Parathyroid adenoma (tissue), 2 donors: ENCODE data around the gene ATF4.

Experiments
- H2AFZ ChIP-seq: fragments of 300-600 bp; sonication (generic); one replicate; pipeline ENCODE4 v1.7.0; 2017; ENCODE audit warnings: antibody characterized with exemption, mild to moderate bottlenecking
- H3K27ac ChIP-seq: fragments of 300-600 bp; sonication (generic); one replicate; pipeline ENCODE4 v1.7.0; 2017
- H3K27me3 ChIP-seq: fragments of 300-600 bp; sonication (generic); one replicate; pipeline ENCODE4 v1.7.0; 2017; ENCODE audit warnings: low read length; ENCODE audit not compliant: control insufficient read depth, insufficient read depth
- H3K36me3 ChIP-seq: fragments of 300-600 bp; sonication (generic); one replicate; pipeline ENCODE4 v1.7.0; 2017; ENCODE audit warnings: low read length; ENCODE audit not compliant: control insufficient read depth, insufficient read depth
- H3K4me1 ChIP-seq: fragments of 300-600 bp; sonication (generic); one replicate; pipeline ENCODE4 v1.7.0; 2017; ENCODE audit warnings: control low read depth
- H3K4me2 ChIP-seq: fragments of 300-600 bp; sonication (generic); one replicate; pipeline ENCODE4 v1.7.0; 2017; ENCODE audit warnings: low read length
- H3K4me3 ChIP-seq: fragments of 300-600 bp; sonication (generic); one replicate; pipeline ENCODE4 v1.7.0; 2017; ENCODE audit warnings: low read depth, low read length
- H3K79me2 ChIP-seq: fragments of 300-600 bp; sonication (generic); one replicate; pipeline ENCODE4 v1.7.0; 2017; ENCODE audit warnings: control low read depth
- H3K9ac ChIP-seq: fragments of 300-600 bp; sonication (generic); one replicate; pipeline ENCODE4 v1.7.0; 2017; ENCODE audit warnings: mild to moderate bottlenecking
- H3K9me3 ChIP-seq: fragments of 300-600 bp; sonication (generic); one replicate; pipeline ENCODE4 v1.7.0; 2017; ENCODE audit warnings: low read length; ENCODE audit not compliant: control insufficient read depth
- TF ChIP-seq, protein P1 (sequence below): fragments of 300-600 bp; sonication (generic); IDR thresholded peaks from one replicate; pipeline ENCODE4 v1.7.0; 2017; ENCODE audit warnings: antibody characterized with exemption, mild to moderate bottlenecking
- donor health status: primary hyperparathyroidism.

ATF4 gene

DNA sequence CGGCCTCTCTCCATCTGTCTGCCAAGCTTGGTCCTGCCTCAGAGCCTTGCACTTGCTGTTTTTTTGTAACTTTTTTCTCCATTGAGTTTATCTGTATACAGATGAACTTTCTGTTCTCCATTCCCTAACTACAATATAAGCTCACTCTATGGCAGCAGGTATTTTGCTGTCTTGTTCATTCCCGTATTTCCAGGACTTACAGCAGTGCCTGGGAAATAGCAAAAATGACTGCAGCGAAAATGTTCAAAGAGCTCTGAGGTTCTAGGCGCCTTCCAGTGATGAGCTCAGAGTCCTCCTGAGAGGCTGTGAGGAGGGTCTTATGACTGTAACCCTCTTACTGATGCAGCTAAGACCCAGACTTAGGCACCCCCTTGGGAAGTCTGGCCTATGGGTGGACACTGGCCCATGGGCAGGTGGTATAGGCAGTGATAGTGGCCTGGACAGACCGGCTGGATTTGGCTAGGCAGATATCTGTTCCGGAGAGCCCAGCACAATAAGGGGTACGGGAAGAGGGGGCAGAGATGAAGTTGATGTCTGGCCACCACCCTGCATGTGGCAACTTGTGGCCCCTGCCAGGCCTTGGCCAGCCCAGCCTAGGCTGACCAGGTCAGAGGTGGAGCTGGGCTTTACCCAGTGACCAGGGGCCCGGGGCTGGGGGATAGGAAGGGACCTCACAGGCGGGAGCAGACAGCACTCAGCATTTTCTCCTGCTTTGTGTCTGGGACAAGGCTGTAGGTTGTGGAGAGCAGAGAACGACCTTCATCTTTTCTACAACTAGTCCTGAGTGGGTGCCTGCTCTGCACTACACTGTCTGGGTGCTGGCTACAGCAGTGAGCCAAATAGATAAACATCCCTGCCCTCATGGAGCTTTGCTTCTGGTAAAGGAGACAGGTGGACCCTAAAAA is 4.6 kb downstream of the ATF4 start:
- peaks cover 41% of the 10 kb centered on the region for H3K4me1 ChIP-seq
- H3K79me2 ChIP-seq: peaks cover 15% of the 10 kb centered on the region
- no peak overlapping the region for H3K9ac ChIP-seq

DNA sequence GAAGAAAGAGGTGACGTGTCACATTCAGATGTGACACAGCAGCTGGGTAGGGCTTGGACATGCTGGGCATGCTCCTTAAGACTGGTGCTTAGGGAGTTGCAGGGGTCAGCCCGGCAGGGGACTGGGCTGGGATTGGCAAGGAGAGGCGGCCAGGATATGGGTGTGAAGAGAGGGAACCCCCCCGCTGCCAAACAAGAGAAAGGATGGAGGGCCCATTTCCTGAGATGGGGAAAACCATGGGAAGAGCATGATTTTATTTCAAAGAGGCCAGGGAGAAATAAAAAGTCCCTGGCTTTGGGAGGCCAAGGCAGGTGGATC is 5.3 kb downstream of the ATF4 start:
- H3K36me3 ChIP-seq: no peaks in the 10 kb centered on the region
- no peaks in the 10 kb centered on the region for H3K27me3 ChIP-seq
- H3K4me1 ChIP-seq: peaks cover 41% of the 10 kb centered on the region
- no peaks in the 10 kb centered on the region for H3K9me3 ChIP-seq
- no peak overlapping the region for H3K9ac ChIP-seq
- no peak overlapping the region for H3K4me2 ChIP-seq
- H3K4me3 ChIP-seq: no peak overlapping the region
- no peak overlapping the region for H3K27ac ChIP-seq
- H2AFZ ChIP-seq: no peak overlapping the region
- TF ChIP-seq, protein P1, sequence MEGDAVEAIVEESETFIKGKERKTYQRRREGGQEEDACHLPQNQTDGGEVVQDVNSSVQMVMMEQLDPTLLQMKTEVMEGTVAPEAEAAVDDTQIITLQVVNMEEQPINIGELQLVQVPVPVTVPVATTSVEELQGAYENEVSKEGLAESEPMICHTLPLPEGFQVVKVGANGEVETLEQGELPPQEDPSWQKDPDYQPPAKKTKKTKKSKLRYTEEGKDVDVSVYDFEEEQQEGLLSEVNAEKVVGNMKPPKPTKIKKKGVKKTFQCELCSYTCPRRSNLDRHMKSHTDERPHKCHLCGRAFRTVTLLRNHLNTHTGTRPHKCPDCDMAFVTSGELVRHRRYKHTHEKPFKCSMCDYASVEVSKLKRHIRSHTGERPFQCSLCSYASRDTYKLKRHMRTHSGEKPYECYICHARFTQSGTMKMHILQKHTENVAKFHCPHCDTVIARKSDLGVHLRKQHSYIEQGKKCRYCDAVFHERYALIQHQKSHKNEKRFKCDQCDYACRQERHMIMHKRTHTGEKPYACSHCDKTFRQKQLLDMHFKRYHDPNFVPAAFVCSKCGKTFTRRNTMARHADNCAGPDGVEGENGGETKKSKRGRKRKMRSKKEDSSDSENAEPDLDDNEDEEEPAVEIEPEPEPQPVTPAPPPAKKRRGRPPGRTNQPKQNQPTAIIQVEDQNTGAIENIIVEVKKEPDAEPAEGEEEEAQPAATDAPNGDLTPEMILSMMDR: no peak
- H3K79me2 ChIP-seq: peaks cover 14% of the 10 kb centered on the region

More for the DNA sequence above, 4.6 kb downstream of the ATF4 start:
- Histone ChIP-seq H3K9me3 (no peaks in the 10 kb centered on the region), H3K27ac (peak overlapping the region; percentile 44), H3K27me3 (no peaks in the 10 kb centered on the region), H3K36me3 (no peaks in the 10 kb centered on the region), H3K4me2 (no peak overlapping the region), H2AFZ (no peak overlapping the region), H3K4me3 (no peak overlapping the region)
- TF ChIP-seq, protein P1: no peak

DNA sequence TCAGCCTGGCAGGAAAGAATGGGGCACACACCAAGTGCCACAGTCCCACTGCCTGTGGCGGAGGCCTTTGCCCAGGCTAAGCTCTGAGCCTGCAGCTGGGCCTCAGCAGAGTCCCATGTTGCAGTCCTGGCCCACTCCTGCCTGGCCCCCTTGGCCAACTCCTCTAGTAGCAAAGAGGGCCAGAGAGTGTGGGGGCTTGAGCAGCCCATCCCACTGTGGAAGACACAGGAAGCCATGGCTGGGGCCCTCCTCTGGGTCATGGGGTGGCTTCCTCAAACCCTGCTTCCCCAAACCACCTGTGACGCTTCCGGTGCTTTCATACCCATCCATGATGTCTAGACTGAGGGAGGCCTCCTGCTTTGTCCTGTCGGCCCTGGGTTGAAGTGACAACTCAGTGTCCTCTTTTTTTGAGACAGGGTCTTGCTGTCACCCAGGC is 6.4 kb downstream of the ATF4 start:
- H3K36me3 ChIP-seq: no peaks in the 10 kb centered on the region
- H3K4me1 ChIP-seq: peaks cover 43% of the 10 kb centered on the region
- H3K4me3 ChIP-seq: no peak overlapping the region
- no peaks in the 10 kb centered on the region for H3K27me3 ChIP-seq
- H3K27ac ChIP-seq: peak overlapping the region; percentile 90
- no peak overlapping the region for H3K9ac ChIP-seq
- H3K79me2 ChIP-seq: peaks cover 9% of the 10 kb centered on the region
- TF ChIP-seq, protein P1: no peak
- H2AFZ ChIP-seq: no peak overlapping the region
- no peak overlapping the region for H3K4me2 ChIP-seq
- no peaks in the 10 kb centered on the region for H3K9me3 ChIP-seq

DNA sequence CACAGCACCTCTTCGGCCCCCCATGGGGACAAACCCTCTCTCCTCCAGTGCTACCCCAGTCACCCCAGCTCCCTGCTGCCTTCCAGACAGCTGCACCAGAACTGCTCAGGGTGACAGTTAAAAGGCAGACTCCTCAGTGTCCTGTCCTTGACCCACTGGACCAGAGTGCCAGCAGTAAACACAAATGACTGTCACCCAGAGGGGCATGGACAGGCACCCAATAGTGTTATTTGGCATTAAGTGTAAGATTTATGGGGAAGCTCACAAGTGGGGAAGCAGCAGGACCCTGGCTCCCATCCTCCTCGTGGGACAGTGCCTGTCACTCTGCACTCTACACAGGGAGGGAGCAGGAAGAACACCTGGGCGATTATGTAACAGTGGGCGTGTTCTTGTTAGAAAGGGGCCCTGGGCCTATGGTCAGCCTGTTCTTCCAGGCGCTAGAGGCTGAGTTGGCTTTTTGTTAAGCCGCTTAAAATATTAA is 7.2 kb downstream of the ATF4 start:
- TF ChIP-seq, protein P1: no peak
- Histone ChIP-seq H3K9me3 (no peaks in the 10 kb centered on the region), H3K27ac (peak overlapping the region; percentile 90), H3K4me3 (no peak overlapping the region), H3K4me1 (peaks cover 38% of the 10 kb centered on the region), H3K79me2 (peaks cover 5% of the 10 kb centered on the region), H2AFZ (no peak overlapping the region), H3K9ac (no peak overlapping the region), H3K4me2 (peak overlapping the region; percentile 44), H3K27me3 (no peaks in the 10 kb centered on the region), H3K36me3 (no peaks in the 10 kb centered on the region)
